D341Med (cell line): ENCODE results near the gene KIF1A.
A peak's percentile ranks its signal among the peaks of the same experiment; 100 is the strongest.

Experiments used
- DNase-seq: peaks from one replicate; pipeline ENCODE4 v3.0.0; 2012; ENCODE audit warnings: low spot score

KIF1A gene

DNA sequence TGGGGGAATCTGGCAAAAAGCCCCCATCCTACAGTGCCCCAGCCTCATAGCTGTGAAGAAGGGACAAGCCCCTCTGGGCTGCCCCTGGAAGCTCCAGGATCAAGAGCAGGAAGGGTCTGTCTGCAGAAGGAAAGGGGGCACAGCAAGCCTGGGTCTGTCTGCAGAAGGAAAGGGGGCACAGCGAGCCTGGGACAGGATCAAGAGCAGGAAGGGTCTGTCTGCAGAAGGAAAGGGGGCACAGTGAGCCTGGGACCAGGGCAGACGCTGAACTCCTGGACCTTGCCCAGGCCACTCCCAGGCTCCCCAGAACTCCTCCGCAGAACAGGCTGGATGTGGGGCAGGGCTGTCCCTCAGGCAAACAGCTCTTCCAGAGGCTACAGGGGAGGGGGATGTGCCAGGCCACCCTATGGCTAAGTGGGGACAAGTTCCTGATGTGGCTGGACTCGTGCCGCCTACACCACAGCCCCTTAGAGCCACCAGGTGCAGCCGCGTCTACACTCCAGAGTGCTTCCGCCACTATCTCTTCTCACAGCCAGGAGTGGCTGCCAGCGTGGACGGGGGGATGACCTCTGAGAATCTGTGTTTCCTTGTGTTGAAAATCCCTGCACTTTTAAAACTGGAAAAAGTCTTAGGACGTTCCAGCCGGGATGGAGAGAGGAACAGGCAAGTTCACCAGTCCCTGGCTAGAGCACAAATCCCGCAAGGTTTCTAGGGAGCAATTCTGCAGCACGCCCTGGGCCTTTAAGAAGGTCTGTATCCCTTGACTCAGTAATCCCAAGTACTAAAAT, 20.8 kb downstream of the KIF1A start:
- DNase-seq: peak; percentile 22

GRCh38 chr2:240798327-240798905, 21.6 kb downstream of the KIF1A start:
- DNase-seq: peak; percentile 12

DNA sequence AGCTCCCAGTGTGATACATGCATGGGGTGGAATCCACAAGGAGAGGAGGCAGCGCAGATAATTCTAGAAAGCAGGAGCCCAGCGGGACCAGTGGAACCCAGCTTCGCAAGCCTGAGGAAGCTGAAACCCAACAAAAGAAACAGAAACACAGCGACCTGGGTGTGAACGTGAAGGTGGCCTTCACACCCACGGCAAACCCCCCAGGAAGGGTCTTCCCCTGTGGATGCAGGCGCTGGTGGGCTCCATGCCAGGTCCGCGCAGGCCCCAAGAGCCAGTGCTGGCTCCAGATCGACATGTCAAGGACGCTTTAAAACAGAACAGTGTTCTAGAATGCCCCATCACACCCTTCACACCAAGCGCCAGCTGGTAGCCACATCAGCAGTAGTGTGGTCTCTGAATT, 22.1 kb downstream of the KIF1A start:
- no peak for DNase-seq

GRCh38 chr2:240797500-240797895, 22.5 kb downstream of the KIF1A start:
- DNase-seq: no peak

DNA sequence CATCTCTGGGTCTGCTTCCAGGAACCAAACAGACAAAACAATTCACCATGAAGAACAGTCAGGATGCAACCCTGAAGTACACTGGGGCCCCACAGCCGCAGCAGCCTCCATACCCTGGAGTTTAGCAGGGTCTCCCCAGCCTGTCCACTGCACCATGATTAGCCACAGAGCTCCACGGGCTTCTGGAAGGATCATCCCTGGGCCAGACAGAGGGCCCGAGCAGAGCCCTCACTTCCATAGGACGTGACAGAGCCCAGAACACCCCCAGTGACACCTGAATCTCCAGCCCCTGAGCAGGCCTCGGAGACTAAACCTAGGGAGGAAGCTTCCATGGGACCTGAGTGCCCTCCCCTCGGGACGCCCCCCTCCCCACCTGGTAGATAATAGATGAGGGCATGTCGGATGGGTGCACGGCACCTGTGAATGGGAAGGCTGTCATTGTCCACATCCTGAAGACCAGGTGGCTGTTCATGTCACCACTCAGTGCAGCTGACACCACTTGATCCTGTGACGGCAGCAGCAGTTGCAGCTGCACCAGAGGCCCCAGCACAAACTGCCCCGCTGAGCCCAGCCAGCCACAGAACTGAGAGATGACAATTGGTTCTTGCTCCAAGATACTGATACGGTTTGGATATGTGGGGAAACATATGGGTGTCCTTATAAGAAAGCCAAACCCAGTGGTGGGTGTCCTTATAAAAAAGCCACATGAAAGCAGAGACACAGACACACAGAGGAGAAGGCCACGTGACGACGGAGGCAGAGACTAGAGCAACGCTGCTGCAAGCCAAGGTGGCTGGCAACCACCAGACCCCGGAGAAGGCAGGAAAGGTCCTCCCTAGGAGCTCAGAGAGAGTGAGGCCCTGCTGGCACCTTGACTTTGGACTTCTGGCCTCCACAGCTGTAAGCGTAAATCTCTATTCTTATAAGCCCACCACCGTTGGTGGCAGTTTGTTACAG, 23.2 kb downstream of the KIF1A start:
- no peak for DNase-seq

DNA sequence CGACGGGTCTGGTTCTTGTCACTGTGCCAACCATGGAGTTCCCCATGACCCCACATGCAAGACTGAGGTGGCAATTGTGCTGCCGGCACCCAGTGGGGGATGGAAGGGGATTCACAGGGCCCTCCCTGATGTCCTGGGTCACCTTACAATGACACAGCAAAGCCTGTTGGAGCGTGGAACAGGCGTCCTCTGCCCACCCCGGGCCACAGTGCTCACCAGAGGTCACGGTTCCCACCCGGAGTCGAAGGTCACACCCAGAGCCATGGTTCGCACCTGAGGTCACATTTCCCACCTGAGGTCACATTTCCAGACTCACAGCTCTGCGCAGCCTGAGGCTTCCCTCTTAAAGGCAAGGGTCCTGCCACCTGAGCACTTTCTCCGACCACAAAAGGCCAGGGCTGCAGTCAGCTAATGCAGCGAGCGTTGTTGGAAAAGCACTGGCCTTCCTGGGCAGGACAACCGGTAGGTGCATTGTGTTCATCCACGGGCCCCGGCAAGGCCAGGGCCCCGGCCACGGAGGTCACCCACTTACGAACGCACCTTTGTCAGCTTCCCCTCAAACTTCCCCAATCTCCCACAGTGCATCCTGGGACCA, 24.0 kb downstream of the KIF1A start:
- DNase-seq: no peak

- no peak for DNase-seq
Observed at GRCh38 chr2:240795454-240795853, 24.6 kb downstream of the KIF1A start.

DNA sequence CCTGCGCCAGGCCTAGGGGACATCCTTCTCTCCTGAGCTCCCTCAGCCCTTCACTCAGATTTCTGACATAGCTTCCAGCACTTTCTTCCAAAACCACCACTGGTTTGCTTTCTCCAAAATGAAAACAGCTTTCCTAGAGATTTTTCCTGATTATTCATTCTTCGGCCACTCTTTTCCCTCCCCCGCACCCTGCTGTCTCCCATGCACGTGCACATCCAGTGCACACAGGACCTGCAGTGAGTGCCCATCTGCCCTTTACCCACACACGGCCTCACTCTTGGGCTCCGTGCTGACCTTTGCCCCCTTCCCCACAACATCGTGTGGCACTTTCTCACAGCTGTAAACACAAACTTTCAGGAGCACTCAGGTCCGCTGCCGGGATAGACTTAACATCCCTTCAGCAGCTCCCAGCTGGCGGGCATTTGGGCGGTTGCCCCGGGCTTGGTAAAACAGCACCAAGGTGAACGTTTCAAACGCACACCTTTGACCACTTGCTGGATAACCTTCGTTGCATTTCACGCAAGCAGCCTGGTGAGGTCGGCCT, 25.8 kb downstream of the KIF1A start:
- DNase-seq: no peak

DNA sequence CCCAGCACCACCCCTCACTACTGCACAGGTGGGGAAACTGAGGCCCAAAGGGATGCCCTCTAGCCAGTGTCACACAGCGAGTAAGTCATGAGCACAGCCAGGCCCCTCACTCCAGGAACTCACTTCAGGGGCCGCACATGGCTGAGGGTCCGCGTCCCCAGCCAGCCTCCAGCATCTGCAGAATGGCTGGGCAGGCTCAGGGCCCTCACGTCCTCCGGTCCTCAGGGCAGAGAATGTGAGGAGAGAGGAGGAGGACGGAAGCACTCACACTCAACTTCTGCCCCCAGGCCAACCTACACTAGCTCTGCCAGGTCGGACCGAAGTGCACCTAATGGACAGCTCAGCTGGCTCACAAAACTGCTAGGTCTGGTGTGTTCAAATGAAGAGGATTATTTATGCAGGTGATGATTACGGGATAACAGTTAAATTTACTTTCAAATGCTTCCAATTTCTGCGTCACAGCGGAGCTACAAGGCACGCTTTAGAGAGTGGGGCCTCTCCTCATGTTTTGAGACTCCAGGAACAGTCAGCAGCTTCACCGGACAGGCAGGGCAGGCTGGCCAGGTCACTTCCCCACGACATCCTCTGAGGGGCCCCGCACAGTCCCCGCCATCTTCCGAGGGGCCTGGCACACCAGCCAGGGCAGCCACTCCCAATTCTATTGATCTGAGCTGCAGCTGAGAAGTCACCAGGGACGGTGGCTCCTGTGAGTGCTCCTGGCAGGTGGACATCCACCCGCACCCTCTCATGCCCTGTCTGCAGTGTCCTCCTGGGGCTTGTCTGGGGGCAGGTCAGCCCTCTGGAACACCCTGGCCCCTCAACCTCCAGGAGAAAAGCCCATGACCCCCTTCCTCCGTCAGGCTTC, 26.5 kb downstream of the KIF1A start:
- no peak for DNase-seq

DNA sequence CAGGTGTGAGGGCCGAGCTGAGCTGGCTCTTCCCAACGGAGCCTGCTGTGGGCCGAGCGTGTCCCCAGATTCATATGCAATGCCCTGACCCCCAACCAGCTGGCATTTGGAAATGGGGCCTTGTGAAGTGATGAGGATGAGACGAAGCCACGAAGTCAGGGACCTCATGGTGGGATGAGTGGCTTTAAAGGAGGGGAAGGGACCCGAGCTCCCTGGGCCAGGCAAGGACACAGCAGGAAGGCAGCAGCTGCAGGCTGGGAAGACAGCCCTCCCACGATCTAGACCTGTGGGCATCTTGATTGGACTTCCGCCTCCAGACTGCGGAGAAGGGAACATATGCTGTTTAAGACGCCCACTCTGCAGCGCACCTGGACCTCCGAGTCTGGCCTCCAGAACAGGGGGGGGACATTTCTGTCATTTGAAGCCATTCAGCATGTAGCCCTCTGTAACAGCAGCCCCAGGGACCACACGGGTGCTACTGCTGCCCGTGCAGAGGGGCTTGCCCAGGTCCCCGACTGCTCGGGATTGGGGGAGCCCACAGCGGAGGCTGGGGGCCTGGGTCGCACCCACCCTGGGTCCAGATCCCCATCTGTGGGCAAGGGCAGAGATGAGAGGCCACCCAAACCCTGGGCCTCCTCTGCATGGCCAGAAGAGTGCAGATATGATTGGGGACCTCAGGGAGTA, 27.2 kb downstream of the KIF1A start:
- no peak for DNase-seq

DNA sequence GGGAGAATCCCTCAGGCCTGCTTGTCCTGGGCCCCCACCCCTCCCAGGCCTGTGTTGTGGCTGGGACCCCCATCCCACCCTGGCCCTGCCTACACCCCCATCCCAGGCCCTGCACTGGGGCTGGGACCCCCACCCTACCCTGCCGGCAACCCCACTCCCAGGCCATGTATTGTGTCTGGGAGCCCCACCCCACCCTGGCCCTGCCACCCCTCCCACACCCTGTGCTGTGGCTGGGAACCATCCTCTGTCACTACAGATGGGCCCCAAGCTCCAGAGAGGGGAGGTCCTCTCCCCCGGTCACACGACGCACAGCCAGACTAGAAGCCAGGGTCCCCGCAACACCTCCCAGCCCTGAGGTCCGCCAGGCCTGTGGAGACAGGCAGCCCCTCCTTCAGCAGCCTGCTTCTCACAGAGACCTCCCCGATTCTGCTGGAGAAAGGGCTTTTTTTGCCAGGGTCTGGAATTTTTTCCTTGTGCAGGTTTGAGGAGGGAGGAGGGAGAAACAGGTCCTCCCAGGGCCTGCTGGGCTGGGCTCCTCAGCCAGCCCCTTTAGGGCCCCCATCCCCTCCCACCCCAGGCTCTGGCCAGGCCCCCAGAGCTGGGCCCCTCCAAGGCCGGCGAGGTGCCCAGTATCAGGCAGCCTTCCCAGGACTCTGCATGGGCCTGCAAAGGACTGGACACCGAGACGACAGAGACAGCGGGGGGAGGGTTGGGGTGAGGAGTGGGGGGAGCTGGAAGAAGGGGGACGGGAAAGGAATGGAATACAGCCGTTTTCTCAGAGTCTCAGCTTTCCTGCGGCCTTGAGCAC, 28.0 kb downstream of the KIF1A start:
- no peak for DNase-seq

DNA sequence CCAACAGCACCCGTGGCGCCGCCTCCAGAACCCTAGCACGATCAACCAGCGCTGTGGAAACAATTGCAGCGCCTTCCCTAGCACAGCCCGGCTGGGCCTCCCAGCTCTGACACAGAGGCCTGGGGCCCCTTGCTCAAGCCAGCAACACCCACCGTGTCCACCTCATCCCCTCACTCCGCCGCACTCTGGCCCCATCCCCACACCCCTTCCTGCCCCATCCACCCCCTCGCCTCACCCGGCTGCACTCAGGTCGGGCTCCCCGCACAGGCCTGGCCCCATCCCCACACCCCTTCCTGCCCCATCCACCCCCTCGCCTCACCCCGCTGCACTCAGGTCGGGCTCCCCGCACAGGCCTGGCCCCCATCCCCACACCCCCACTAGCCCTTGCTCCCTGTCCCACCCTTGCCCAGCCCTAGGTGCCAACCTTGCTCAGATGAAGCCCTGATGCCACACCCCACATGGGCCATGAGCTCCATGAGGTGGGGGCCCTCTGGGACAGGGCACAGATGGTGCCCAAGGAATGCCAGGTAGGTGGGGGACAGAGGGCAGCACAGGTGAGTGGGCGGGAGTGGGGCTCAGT, 28.7 kb downstream of the KIF1A start:
- no peak for DNase-seq

DNA sequence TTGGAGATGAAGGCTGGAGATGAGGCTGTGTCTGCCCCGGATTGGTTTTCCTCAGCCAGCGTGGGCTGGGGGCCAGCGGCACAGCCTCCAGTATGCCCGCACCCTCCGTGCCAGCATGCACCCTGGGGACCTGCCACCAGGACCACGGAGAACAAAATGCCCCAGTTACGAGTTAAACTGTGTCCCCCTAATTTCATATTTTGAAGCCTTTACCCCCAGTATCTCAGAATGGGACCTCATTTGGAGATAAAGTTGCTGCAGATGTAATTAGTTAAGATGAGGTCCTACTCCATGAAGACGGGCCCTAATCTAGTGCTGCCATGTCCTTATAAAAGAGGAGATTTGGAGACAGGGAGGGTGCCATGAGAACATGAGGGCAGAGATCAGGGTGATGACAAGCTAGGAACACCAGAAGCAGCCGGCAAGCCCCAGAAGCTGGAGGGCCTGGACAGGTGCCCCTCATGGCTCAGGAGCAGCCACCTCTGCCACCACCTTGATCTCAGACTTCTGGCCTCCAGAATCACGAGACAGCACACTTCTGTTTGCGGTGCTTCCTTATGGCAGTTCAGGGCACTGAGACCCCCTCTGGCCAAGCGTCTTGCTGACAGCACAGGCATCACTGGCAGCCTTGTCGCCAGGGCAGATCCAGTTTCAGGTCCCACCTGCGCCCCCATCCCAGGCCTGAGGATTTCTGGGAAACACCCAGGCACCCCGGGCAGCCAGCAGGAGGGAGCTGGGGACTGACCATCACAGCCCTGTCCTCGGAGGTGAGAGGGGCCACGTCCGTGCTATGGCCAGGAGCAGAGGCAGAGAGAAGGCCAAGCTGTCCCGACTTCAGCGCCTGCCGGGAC, 29.4 kb downstream of the KIF1A start:
- DNase-seq: no peak

- no peak for DNase-seq
Observed at GRCh38 chr2:240789501-240790369, 30.3 kb downstream of the KIF1A start.

DNA sequence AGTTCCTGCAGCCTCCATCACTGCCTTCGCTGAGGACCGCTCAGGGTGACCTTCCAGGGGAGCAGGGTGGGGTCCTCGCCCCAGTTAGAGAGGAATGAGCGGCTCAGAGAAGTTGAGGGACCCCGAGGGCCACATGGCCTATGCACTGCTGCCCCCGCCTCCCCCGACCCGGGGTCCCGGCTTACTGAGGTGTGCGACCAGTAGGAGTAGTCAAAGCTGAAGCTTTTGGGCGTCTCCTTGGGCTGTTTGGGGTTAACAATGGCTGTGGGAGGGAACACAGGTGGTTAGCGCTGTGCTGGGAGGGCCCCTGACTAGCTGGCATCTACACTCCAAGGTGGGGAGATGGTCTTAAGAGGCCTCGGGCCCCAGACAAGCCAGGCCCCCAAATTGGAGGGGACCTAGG, 31.0 kb downstream of the KIF1A start:
- DNase-seq: no peak

DNA sequence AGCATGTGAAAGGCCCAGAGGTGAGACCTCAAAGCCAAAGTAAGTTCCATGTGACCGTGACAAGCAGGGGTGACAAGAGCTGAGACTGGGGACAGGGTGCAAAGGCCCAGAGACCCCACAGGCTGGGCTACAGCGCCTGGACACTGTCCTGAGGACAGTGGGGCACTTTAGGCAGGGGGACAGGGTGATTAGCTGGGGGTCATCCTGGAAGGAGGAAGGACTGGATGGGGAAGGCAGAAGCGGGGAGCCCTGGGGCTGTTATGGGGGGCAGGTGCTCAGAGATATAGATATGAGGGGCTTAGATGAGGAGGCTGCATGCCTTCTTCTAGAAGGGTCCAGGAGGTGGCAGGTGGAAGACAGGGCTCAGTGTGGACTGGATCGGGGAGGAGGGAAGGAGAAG, 31.5 kb downstream of the KIF1A start:
- DNase-seq: no peak
